Stomach (tissue), 4 donors: ENCODE data around the gene OR7D2.

Experiments
- EP300 ChIP-seq: sonication (generic); formaldehyde crosslinking; IDR thresholded peaks from one replicate; pipeline ENCODE4 v1.6.1; 2017; ENCODE audit warnings: antibody characterized with exemption
- POLR2A ChIP-seq, 4 donors: fragments of 450-650 bp; IDR thresholded peaks; one replicate each; pipeline ENCODE4 v1.6.1; 2016; ENCODE audit warnings: antibody characterized with exemption in 4 of 4, control low read depth in 2 of 4, mild to moderate bottlenecking in 1 of 4, moderate library complexity in 1 of 4
- POLR2AphosphoS5 ChIP-seq, 3 donors: sonication (generic); formaldehyde crosslinking; IDR thresholded peaks; one replicate each; pipeline ENCODE4 v1.6.1; 2016; ENCODE audit warnings: antibody characterized with exemption in 3 of 3
- TF ChIP-seq, protein P1 (sequence below), 7 experiments: fragments of 450-650 bp in 4 of 7; fragments of 200-600 bp in 3 of 7; sonication (generic) in 3 of 7; IDR thresholded peaks; one replicate each; pipeline ENCODE4 v1.5.1; 2016 to 2019; ENCODE audit warnings: antibody characterized with exemption in 7 of 7, control low read depth in 2 of 7, mild to moderate bottlenecking in 1 of 7

DNA sequence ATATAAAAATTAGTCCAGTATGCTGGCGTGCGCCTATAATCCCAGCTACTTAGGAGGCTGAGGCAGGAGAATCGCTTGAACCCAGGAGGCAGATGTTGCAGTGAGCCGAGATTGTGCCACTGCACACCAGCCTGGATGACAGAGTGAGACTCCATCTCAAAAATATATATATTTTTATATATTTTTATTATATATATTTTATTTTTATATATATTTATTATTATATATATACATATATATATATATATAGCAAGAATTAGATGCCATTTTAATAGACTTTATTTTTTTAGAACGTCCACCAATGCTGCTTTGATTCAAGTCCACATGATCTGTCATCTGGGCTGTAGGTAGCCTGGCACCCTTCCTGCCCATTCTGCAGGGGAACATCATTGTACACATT is 3.5 kb upstream of the OR7D2 start:
- TF ChIP-seq POLR2A (IDR thresholded peaks at IDR 0.05) (no peak), EP300 (no peak), POLR2AphosphoS5 (IDR thresholded peaks at IDR 0.05) (no peak)
- TF ChIP-seq, protein P1, sequence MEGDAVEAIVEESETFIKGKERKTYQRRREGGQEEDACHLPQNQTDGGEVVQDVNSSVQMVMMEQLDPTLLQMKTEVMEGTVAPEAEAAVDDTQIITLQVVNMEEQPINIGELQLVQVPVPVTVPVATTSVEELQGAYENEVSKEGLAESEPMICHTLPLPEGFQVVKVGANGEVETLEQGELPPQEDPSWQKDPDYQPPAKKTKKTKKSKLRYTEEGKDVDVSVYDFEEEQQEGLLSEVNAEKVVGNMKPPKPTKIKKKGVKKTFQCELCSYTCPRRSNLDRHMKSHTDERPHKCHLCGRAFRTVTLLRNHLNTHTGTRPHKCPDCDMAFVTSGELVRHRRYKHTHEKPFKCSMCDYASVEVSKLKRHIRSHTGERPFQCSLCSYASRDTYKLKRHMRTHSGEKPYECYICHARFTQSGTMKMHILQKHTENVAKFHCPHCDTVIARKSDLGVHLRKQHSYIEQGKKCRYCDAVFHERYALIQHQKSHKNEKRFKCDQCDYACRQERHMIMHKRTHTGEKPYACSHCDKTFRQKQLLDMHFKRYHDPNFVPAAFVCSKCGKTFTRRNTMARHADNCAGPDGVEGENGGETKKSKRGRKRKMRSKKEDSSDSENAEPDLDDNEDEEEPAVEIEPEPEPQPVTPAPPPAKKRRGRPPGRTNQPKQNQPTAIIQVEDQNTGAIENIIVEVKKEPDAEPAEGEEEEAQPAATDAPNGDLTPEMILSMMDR (IDR thresholded peaks at IDR 0.05) = no peak
